DMS153 (cell line): ENCODE results near the gene GP1BA.

Source experiments
- DNase-seq: peaks from one replicate; lab custom pipeline; 2025; lab: John Stamatoyannopoulos, UW

The GP1BA gene

GRCh38 chr17:4931963-4932362, at the start of gene GP1BA:
Gene GP1BA, plus strand, starts transcription at chr17:4932277. Its CDS starts 328 bp downstream, at chr17:4932605.
- DNase-seq = no peak

DNA sequence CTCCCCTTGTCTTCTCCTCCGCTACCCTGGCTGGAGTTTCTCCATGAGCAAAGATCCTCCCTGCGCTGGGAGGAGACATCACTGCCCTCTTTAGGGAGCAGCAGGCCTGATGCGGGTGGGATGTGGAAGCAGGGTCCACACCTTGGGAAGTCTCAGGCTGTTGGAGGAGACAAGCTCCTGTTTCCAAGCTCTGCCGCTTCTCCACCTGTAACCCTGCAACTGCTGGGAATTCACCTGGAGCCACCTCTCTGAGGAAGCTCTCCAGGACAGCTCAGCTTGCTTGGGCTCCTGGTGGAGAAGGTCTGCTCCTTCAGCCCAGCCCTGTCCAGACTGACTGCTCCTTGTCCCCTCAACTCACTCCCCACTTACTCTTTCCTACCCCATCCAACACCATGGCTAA, 47.6 kb upstream of the GP1BA start:
- DNase-seq = no peak

- no peak for DNase-seq
Observed at GRCh38 chr17:4886830-4887229, 45.2 kb upstream of the GP1BA start.

DNA sequence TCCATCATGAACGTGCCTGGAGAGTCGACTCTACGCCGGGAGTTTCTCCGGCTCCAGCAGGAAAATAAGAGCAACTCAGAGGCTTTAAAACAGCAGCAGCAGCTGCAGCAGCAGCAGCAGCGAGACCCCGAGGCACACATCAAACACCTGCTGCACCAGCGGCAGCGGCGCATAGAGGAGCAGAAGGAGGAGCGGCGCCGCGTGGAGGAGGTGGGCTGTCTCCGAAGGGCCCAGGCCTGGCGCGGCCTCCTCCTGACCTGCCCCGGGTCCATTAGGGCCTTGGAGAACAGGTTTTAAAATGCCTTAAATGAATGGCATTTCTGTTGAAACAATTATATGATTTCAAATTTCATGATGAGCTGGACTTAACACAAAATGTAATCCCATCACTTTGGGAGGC, 44.5 kb upstream of the GP1BA start:
- DNase-seq = no peak

- DNase-seq = no peak
Observed at GRCh38 chr17:4891411-4892410, 40.4 kb upstream of the GP1BA start.

DNA sequence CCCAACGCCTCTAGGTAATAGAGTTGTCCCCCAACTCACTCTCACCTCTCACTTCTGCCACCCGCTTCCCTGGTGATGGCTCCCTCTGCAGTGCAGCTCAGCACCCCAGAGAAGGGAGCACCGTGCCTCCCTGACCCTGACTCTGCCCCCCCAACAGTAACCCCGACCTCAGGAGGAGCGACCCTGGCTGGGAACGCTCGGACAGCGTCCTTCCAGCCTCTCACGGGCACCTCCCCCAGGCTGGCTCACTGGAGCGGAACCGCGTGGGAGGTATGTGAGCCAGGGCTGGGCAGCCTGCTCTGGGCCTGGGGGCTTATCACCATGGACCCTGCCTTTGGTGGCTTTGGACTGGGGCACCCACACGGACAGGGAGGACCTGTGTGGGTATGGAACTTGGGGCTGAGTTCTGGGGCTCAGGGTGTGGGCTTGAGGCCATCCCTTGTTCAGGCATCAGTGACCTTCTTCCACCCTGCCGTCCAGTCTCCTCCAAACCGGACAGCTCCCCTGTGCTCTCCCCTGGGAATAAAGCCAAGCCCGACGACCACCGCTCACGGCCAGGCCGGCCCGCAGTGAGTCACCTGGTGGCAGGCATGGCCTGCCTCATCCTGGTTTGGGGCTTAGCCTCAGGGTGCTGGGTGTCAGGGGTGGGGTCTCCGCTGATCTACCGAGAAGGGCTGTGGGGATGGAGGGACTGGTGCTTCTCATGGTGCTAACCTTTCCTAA, 39.4 kb upstream of the GP1BA start:
- no peak for DNase-seq

DNA sequence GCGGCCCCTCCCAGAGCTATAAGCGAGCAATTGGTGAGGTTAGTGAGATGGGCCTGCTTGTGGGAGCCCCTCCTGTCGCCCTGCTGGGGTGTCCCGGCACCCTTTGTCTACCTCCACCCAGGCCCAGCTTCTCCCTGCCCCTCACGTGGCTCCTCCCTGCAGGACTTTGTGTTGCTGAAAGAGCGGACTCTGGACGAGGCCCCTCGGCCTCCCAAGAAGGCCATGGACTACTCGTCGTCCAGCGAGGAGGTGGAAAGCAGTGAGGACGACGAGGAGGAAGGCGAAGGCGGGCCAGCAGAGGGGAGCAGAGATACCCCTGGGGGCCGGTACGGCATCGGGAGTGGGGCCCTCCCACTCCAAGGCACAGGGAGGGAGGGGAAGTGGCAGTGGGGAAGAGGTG, 38.8 kb upstream of the GP1BA start:
- no peak for DNase-seq

GRCh38 chr17:4893721-4894560, 38.1 kb upstream of the GP1BA start:
- DNase-seq = no peak

- DNase-seq = no peak
Observed at GRCh38 chr17:4895121-4895520, 37.0 kb upstream of the GP1BA start.

DNA sequence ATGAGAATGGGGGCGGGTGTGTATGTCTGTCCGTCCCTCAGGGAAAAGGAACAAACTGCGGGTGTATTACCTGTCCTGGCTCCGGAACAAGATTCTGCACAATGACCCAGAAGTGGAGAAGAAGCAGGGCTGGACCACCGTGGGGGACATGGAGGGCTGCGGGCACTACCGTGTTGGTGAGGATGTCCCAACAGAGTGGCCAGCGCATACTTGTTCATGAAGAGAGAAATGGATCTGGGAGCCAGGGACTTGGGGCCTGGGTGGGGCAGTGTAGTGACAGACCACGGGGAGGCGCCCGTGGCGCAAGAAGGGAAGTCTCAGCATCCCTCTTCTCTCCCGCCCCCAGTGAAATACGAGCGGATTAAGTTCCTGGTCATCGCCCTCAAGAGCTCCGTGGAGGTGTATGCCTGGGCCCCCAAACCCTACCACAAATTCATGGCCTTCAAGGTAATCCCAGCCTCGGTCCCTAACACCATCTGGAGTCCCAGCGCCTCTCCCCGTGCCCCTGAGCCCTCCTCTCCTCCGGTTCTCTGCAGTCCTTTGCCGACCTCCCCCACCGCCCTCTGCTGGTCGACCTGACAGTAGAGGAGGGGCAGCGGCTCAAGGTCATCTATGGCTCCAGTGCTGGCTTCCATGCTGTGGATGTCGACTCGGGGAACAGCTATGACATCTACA, 36.3 kb upstream of the GP1BA start:
- no peak for DNase-seq

DNA sequence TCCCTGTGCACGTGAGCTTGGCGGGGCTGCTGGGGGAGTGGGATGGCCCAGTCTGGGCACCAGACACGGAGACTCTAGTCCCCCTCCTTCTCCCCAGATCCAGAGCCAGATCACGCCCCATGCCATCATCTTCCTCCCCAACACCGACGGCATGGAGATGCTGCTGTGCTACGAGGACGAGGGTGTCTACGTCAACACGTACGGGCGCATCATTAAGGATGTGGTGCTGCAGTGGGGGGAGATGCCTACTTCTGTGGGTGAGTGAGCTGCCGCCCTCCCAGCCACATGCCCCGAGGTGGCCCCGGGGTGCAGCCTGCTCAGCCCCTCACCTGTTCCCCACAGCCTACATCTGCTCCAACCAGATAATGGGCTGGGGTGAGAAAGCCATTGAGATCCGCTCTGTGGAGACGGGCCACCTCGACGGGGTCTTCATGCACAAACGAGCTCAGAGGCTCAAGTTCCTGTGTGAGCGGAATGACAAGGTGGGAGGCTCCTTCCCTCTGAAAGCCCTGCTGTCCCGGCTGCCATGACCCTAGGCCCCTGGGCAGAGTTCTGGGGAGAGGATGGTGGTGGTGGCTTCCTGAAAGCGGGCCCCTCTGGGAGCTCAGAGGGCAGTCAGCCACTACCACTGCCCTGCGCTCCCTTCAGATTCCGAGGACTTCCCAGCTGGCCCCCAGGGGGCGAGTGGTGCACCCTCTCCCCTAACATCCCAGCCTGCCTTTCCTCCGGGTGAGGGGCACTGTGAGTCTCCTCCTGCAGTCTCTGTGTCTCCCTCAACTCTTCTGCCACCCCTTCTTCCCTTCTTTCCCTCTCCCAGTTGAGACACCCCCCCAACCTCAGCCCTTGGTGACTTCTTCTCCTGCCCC, 35.5 kb upstream of the GP1BA start:
- DNase-seq = no peak

- DNase-seq = no peak
Observed at GRCh38 chr17:4897198-4897687, 34.8 kb upstream of the GP1BA start.

DNA sequence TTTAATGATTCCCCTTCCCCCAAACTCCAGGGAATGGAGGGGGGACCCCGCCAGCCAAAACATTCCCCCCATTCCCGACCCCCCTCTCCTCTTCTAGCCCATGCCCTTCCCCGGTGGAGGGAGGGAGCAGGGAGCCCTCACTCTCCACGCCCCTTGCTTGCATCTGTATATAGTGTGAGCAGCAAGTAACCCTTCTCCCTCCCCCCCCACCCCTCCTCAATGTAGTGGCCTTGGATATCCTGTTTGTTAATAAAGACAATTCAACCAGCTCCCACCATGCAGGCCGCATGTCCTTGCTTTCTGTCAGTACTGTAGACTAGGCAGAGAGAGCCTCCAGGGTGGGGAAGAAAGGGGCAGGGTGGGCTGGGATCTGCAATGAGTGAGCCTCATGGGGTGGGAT, 34.3 kb upstream of the GP1BA start:
- DNase-seq = no peak

DNA sequence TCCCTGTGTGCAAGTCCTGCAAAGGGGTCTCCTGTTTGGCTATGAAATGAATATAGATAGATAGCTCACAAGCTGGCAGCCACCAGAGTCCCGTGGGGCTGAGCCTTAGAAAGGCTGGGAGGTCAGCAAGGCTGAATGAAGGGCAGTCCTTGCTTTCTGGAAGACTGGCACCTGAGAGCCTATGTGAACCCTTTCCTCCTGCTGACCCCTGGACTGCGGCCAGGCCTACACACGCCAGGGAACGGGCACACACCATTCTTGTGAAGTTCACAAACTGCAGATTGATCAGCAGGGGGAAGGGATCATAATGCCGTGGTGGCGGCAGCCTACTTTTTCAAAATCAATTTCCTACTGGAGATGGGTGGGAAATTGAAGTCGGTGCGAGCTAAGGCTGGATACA, 33.7 kb upstream of the GP1BA start:
- DNase-seq = no peak

GRCh38 chr17:4898927-4899326, 33.1 kb upstream of the GP1BA start:
- no peak for DNase-seq

- no peak for DNase-seq
Observed at GRCh38 chr17:4899341-4900230, 32.5 kb upstream of the GP1BA start, which contains the start of gene C17orf107. Gene C17orf107, plus strand, starts transcription at chr17:4899536. Its CDS starts 227 bp downstream, at chr17:4899763.

DNA sequence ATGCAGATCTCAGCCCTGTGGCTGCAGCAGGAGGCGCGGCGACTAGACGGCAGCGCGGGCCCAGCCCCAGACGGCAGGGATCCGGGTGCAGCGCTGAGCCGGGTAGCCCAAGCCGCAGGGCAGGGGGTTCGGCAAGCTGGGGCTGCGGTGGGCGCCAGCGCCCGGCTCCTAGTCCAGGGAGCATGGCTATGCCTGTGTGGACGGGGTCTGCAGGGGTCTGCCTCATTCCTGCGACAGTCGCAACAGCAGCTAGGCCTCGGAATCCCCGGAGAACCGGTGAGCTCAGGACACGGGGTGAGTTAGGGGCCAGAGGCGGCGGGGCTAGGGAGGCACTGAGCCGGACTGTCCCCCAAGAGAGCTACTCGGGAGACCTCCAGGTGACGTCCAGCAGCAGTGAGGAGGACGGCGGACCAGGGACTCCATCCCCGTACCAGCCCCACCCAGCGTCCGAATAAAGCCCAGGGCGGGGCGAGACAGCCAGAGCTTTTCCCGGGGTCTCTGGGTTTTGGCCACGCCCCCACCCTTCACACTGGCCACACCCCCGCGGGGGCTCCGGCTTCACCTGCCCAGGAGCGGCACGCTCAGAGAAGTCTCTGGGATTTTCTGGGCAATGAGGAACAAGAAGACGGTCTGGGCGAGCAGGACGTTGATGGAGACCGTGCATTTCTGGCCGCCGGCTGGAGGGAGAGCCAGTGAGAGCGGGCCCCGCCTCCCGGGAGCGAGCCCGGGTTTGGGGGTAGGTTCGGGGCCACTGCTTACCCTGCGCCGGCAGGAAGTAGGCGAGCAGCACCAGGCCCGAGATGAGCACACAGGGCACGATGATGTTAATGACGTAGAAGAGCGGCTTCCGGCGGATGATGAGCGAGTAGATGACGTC, 31.6 kb upstream of the GP1BA start:
- DNase-seq = no peak

GRCh38 chr17:4901108-4901647, 30.9 kb upstream of the GP1BA start:
- DNase-seq = no peak
